Activated naive CD8-positive, alpha-beta T cell (primary cell): Measurements from ENCODE around the gene SORCS3.

Experiments used
- H3K27ac Mint-ChIP-seq: one replicate; pipeline ENCODE4 v1.8.0; 2021; ENCODE audit warnings: mixed read lengths
- H3K27me3 Mint-ChIP-seq: one replicate; pipeline ENCODE4 v1.8.0; 2021; ENCODE audit warnings: mixed read lengths
- H3K36me3 Mint-ChIP-seq: one replicate; pipeline ENCODE4 v1.8.0; 2021; ENCODE audit warnings: mixed read lengths
- H3K4me1 Mint-ChIP-seq: one replicate; pipeline ENCODE4 v1.8.0; 2021; ENCODE audit warnings: low read depth, mixed read lengths
- H3K4me3 Mint-ChIP-seq: one replicate; pipeline ENCODE4 v1.8.0; 2021; ENCODE audit warnings: mild to moderate bottlenecking, mixed read lengths
- H3K9me3 Mint-ChIP-seq: one replicate; pipeline ENCODE4 v1.8.0; 2021; ENCODE audit warnings: low read depth, mixed read lengths

Gene SORCS3

GRCh38 chr10:104639590-104640338, 1.3 kb upstream of the SORCS3 start:
- H3K4me3 Mint-ChIP-seq, result no peak overlapping the region

GRCh38 chr10:104640339-104641186, 527 bp upstream of the SORCS3 start:
- Mint-ChIP-seq H3K27ac (no peak overlapping the region), H3K9me3 (no peaks in the 10 kb centered on the region), H3K4me1 (peaks cover 15% of the 10 kb centered on the region), H3K27me3 (peaks cover 35% of the 10 kb centered on the region), H3K36me3 (no peaks in the 10 kb centered on the region), H3K4me3 (no peak overlapping the region)

More at GRCh38 chr10:104639590-104640338, 1.3 kb upstream of the SORCS3 start:
- peaks cover 38% of the 10 kb centered on the region for H3K27me3 Mint-ChIP-seq
- peaks cover 15% of the 10 kb centered on the region for H3K4me1 Mint-ChIP-seq
- no peak overlapping the region for H3K27ac Mint-ChIP-seq
- H3K9me3 Mint-ChIP-seq, result no peaks in the 10 kb centered on the region
- no peaks in the 10 kb centered on the region for H3K36me3 Mint-ChIP-seq

DNA sequence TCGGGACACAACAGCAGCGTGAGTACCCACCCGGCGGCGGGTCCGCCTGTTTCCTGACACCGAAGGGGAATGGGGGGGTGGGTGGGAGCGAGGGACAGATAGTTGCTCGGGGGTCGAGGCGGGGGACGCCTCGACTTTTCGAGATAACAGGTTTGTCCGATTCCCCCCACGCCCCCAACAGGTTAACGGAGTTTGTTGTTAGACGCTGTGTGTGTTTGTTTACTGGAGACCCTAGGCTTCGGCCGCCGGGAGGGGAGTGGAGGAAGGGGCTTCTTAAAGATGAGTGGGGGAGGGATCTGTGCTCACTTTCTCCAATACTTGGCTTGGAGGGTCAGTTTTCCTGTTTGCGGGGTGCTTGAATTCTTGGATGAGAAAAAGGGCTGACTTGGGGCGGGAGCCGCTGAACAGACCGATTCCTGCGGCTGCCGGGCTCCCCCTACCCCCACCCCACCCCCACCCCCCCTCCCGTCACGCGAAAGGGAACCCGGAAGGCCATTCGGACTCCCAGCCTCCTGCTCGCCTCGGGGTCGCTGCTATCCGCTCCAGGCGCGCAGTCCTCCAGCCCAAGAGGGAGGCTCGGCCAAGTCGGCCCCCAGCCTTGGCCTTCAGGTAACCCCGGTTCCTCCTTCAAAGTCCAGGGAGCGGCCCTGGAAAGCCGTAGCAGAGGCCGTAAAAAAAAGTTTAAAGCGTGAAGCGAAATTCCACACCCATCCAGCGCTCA, 1.0 kb downstream of the SORCS3 start:
- Mint-ChIP-seq H3K27ac (no peak overlapping the region), H3K9me3 (no peaks in the 10 kb centered on the region)

GRCh38 chr10:104642658-104643302, 1.7 kb downstream of the SORCS3 start:
- peak overlapping the region; percentile 7 for H3K4me3 Mint-ChIP-seq

More for the DNA sequence above, 1.0 kb downstream of the SORCS3 start:
- Mint-ChIP-seq H3K4me3 (no peak overlapping the region), H3K4me1 (peaks cover 15% of the 10 kb centered on the region), H3K27me3 (peaks cover 39% of the 10 kb centered on the region), H3K36me3 (no peaks in the 10 kb centered on the region)

GRCh38 chr10:104643303-104643663, 2.2 kb downstream of the SORCS3 start:
- H3K27me3 Mint-ChIP-seq, result peaks cover 35% of the 10 kb centered on the region
- peak overlapping the region; percentile 7 for H3K4me3 Mint-ChIP-seq
- H3K36me3 Mint-ChIP-seq, result no peaks in the 10 kb centered on the region
- peaks cover 13% of the 10 kb centered on the region for H3K4me1 Mint-ChIP-seq
- no peak overlapping the region for H3K27ac Mint-ChIP-seq
- no peaks in the 10 kb centered on the region for H3K9me3 Mint-ChIP-seq

More at GRCh38 chr10:104642658-104643302, 1.7 kb downstream of the SORCS3 start:
- Mint-ChIP-seq H3K27ac (no peak overlapping the region), H3K4me1 (peaks cover 14% of the 10 kb centered on the region), H3K9me3 (no peaks in the 10 kb centered on the region), H3K27me3 (peaks cover 39% of the 10 kb centered on the region), H3K36me3 (no peaks in the 10 kb centered on the region)

DNA sequence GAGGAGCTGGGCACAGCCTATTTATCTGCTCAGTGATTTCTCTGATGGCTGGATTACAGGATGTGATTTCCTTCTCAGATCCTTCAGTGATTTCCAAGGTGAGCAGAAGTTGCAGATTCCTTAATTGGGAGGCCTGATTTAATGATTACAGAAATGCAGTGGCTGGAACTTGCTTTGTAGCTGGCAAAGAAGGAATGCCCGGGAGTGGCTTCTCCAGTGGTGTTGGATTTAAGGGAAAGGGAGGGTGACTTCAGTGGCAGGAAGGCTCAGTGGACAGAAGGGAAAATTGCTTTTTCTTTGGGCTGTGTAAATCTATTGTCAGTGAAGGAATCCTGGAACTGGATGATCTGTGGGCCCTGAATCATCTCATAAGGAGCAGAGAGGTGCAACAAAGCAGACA, 5.1 kb downstream of the SORCS3 start:
- Mint-ChIP-seq H3K27ac (no peak overlapping the region), H3K9me3 (no peaks in the 10 kb centered on the region), H3K36me3 (no peaks in the 10 kb centered on the region), H3K4me3 (no peak overlapping the region), H3K27me3 (peaks cover 35% of the 10 kb centered on the region), H3K4me1 (peaks cover 3% of the 10 kb centered on the region)

DNA sequence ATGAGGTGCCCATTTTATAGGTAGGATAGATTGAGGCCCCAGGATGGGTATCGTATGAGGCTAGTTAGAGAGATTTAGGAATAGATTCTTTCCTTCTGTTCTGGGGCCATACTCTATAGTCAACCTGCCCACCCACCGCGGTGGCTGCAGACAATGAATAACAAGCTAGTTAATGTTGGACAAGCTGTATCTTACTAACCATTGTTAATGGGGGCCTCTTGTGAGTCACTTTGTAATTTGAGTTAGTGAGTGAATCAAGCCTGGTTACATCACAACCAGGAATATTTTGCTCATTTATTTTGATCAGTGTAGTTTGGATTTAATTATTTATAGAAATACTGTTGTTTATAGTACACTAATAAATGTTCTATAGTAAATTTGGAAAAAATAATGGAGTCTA, 7.3 kb downstream of the SORCS3 start:
- H3K27ac Mint-ChIP-seq, result no peak overlapping the region
- no peaks in the 10 kb centered on the region for H3K4me1 Mint-ChIP-seq
- no peaks in the 10 kb centered on the region for H3K9me3 Mint-ChIP-seq
- no peak overlapping the region for H3K4me3 Mint-ChIP-seq
- H3K27me3 Mint-ChIP-seq, result peaks cover 31% of the 10 kb centered on the region
- H3K36me3 Mint-ChIP-seq, result no peaks in the 10 kb centered on the region

GRCh38 chr10:104650072-104650471, 9.0 kb downstream of the SORCS3 start:
- peaks cover 32% of the 10 kb centered on the region for H3K27me3 Mint-ChIP-seq
- no peaks in the 10 kb centered on the region for H3K9me3 Mint-ChIP-seq
- no peaks in the 10 kb centered on the region for H3K4me1 Mint-ChIP-seq
- no peak overlapping the region for H3K27ac Mint-ChIP-seq
- no peak overlapping the region for H3K4me3 Mint-ChIP-seq
- H3K36me3 Mint-ChIP-seq, result no peaks in the 10 kb centered on the region

- Mint-ChIP-seq H3K27ac (no peak overlapping the region), H3K36me3 (no peaks in the 10 kb centered on the region), H3K4me3 (no peak overlapping the region), H3K4me1 (no peaks in the 10 kb centered on the region), H3K9me3 (no peaks in the 10 kb centered on the region), H3K27me3 (peaks cover 32% of the 10 kb centered on the region)
These were observed 9.7 kb downstream of the SORCS3 start for GRCh38 chr10:104650635-104651331.

DNA sequence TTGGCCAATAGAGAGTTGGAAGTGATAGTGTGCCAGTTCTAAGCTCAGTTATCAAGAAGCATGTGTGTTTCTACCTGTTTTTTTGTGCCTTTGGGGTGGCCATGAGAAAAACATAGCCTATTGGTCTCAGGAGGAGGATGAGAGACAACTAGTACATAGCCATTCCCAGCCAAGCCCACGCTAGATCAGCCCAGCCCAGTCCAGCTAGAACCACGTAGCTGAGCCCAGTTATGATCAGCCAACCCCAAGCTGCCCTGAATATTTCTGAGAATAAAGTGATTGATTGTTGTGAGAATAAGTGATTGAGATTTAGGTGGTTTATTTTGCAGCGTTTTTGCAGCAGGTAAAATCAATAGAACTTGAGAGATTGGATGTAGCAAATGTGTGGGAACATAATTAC, 15.9 kb downstream of the SORCS3 start:
- Mint-ChIP-seq H3K9me3 (no peaks in the 10 kb centered on the region), H3K4me1 (no peaks in the 10 kb centered on the region), H3K27ac (no peak overlapping the region), H3K36me3 (no peaks in the 10 kb centered on the region), H3K4me3 (no peak overlapping the region), H3K27me3 (peaks cover 12% of the 10 kb centered on the region)

GRCh38 chr10:104657457-104657856, 16.4 kb downstream of the SORCS3 start:
- Mint-ChIP-seq H3K27me3 (peaks cover 12% of the 10 kb centered on the region), H3K4me1 (no peaks in the 10 kb centered on the region), H3K27ac (no peak overlapping the region), H3K9me3 (no peaks in the 10 kb centered on the region), H3K4me3 (no peak overlapping the region), H3K36me3 (no peaks in the 10 kb centered on the region)

- peaks cover 13% of the 10 kb centered on the region for H3K27me3 Mint-ChIP-seq
- no peaks in the 10 kb centered on the region for H3K4me1 Mint-ChIP-seq
- no peak overlapping the region for H3K4me3 Mint-ChIP-seq
- H3K36me3 Mint-ChIP-seq, result no peaks in the 10 kb centered on the region
- no peaks in the 10 kb centered on the region for H3K9me3 Mint-ChIP-seq
- no peak overlapping the region for H3K27ac Mint-ChIP-seq
These were observed 17.0 kb downstream of the SORCS3 start for GRCh38 chr10:104658067-104658466.

DNA sequence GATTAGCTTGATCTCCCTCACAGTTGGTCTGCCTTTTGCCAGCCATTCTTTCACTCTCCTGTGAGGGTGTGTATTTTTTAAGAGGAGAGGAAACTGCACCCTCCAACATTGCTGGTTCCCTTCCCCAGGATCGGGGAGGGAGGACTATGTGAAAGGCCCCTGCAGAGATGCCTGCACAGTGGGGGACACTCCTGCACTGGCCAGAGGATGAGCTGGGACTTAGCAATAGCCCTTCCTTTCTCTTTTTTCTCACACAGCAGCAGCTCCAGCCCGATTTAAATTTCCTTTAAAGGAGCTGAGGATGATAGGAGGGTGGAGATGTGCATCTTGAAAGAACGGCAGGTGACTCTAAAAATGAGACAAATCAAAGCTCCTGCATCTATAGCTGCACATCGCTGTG, 18.7 kb downstream of the SORCS3 start:
- no peaks in the 10 kb centered on the region for H3K9me3 Mint-ChIP-seq
- H3K36me3 Mint-ChIP-seq, result no peaks in the 10 kb centered on the region
- H3K27me3 Mint-ChIP-seq, result peaks cover 5% of the 10 kb centered on the region
- H3K4me3 Mint-ChIP-seq, result no peak overlapping the region
- H3K4me1 Mint-ChIP-seq, result no peaks in the 10 kb centered on the region
- no peak overlapping the region for H3K27ac Mint-ChIP-seq

- Mint-ChIP-seq H3K4me1 (no peaks in the 10 kb centered on the region), H3K27me3 (peaks cover 5% of the 10 kb centered on the region), H3K36me3 (no peaks in the 10 kb centered on the region)
These were observed 22.0 kb downstream of the SORCS3 start for GRCh38 chr10:104663076-104663475.

More at GRCh38 chr10:104663076-104663475, 22.0 kb downstream of the SORCS3 start:
- Mint-ChIP-seq H3K4me3 (no peak overlapping the region), H3K27ac (no peak overlapping the region), H3K9me3 (no peaks in the 10 kb centered on the region)
